ENCODE data around the gene NINJ2. TPM values are rescaled to one million over a fixed set of nuclear protein-coding genes. Genes with fewer than 3 reads are reported as not detected.
"Not testable (repeated sequence)": the region's sequence is repeated elsewhere in the genome, so short reads cannot be mapped to it uniquely, and the experiment has no call there.

Gene NINJ2
- total RNA-seq, 1 experiment from 2014 or later: not detected

DNA sequence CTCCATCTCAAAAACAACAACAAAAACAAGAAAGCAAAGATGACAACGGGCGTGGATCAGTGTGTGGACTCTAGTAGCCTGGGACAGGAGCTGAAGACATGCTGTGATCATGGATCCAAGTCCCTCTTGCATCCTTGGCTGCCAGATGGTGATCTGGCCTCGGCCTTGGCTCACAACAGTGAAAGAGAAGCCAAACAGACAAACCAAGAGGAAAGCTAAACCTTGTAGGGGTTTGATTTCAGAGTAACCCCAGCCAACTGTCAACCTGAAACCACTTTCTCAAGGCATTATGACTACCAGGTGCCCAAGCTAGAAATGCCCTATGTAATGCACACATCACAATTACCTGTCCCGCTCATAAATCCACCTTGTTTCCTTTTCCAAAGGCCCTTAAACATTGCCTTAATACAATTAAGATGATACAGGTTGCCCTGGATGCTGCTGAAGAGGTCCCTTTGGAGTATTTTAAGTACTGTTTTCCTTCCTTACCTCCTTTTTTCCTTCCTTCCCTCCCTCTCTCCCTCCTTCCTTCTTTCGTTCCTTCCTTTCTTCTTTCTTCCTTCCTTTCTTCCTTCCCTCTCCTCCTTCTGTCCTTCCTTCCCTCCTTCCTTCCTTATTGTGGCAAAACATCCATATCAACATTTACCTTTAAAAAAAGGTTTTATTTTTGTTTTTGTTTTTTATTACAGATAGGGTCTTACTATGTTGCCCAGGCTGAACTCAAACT lies 41.4 kb upstream of the NINJ2 start:
- CTCF ChIA-PET: no interaction called here
- Mint-ChIP-seq H3K4me1 (ENCODE audit: low read depth, unreplicated experiment) (no peaks in the 10 kb centered on the region), H3K36me3 (ENCODE audit: insufficient read depth, unreplicated experiment) (no peaks in the 10 kb centered on the region), H3K27me3 (ENCODE audit: unreplicated experiment) (no peaks in the 10 kb centered on the region), H3K4me3 (ENCODE audit: low read depth, unreplicated experiment) (no peak overlapping the region), H3K9me3 (ENCODE audit: low read depth, unreplicated experiment) (no peaks in the 10 kb centered on the region), H3K27ac (ENCODE audit: unreplicated experiment) (no peak overlapping the region)
- intact Hi-C loops (cut with micrococcal nuclease; ENCODE audit: unreplicated experiment): no loop called here
- TF ChIP-seq CTCF (IDR thresholded peaks at IDR 0.05; ENCODE audit: unreplicated experiment): no peak
- BruUV-seq (replicated peaks): no TSS peak
- no peak for DNase-seq

DNA sequence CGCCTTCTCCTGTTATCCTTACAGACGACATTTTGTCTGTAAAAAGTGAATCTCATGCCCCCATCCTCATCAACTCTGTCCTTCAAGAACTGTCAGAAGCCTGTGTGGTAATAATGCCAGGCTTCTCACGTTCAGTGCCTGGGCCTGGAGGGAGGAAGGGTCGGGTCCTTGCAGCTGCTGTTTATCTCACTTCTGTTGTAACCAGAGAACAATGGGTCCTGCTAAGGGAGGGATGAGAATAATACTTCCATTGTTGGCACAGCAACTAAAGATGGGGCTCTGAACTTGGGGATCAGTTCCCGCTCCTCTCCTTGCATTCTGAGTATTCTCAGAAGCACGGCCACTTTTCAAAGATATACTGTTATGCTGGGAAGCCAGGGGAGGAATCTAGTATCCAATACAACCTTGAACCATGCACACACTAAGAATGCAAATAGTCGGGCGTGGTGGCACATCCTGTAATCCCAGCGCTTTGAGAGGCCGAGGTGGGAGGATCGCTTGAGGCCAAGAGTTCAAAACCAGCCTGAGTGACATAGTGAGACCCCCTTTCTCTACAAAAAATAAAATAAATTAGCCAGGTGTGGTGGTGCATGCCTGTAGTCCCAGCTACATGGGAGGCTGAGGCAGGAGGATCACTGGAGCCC lies 38.8 kb upstream of the NINJ2 start:
- Mint-ChIP-seq H3K4me3 (ENCODE audit: low read depth, unreplicated experiment) (no peak overlapping the region), H3K27me3 (ENCODE audit: unreplicated experiment) (no peaks in the 10 kb centered on the region)

DNA sequence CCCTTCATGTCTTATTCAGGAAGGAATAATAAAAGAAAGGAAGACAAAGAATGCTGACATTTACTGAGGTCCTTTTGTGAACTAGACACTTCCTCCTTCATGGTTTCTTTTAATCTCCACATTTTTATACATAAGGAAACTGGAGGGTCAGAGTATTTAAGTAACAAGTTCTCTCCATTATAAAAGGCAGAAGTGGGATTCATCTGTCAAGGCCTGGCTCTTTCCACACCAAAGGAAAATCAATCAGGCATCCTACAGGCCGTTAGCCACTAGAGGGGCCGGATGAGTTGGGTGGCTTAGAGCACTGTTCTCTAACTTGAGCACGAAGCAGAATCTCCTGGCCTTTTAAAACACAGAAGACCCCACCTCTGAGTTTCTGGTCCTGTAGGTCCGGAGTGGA lies 36.8 kb upstream of the NINJ2 start:
- intact Hi-C loops (cut with micrococcal nuclease; ENCODE audit: unreplicated experiment): no loop called here
- no TSS peak for BruUV-seq (replicated peaks)
- H3K36me3 Mint-ChIP-seq (ENCODE audit: insufficient read depth, unreplicated experiment): no peaks in the 10 kb centered on the region
- peaks cover 8% of the 10 kb centered on the region for H3K9me3 Mint-ChIP-seq (ENCODE audit: low read depth, unreplicated experiment)
- no peak overlapping the region for H3K4me3 Mint-ChIP-seq (ENCODE audit: low read depth, unreplicated experiment)
- peaks cover 2% of the 10 kb centered on the region for H3K4me1 Mint-ChIP-seq (ENCODE audit: low read depth, unreplicated experiment)
- TF ChIP-seq CTCF (IDR thresholded peaks at IDR 0.05; ENCODE audit: unreplicated experiment): no peak
- no peak overlapping the region for H3K27ac Mint-ChIP-seq (ENCODE audit: unreplicated experiment)
- no peaks in the 10 kb centered on the region for H3K27me3 Mint-ChIP-seq (ENCODE audit: unreplicated experiment)
- CTCF ChIA-PET: no interaction called here
- no peak for DNase-seq

More for the DNA sequence above, 38.8 kb upstream of the NINJ2 start:
- CTCF ChIA-PET: no interaction called here
- Mint-ChIP-seq H3K9me3 (ENCODE audit: low read depth, unreplicated experiment) (peaks cover 5% of the 10 kb centered on the region), H3K4me1 (ENCODE audit: low read depth, unreplicated experiment) (no peaks in the 10 kb centered on the region), H3K36me3 (ENCODE audit: insufficient read depth, unreplicated experiment) (no peaks in the 10 kb centered on the region), H3K27ac (ENCODE audit: unreplicated experiment) (no peak overlapping the region)
- DNase-seq: no peak
- intact Hi-C loops (cut with micrococcal nuclease; ENCODE audit: unreplicated experiment): no loop called here
- TF ChIP-seq CTCF (IDR thresholded peaks at IDR 0.05; ENCODE audit: unreplicated experiment): no peak
- BruUV-seq (replicated peaks): no TSS peak

DNA sequence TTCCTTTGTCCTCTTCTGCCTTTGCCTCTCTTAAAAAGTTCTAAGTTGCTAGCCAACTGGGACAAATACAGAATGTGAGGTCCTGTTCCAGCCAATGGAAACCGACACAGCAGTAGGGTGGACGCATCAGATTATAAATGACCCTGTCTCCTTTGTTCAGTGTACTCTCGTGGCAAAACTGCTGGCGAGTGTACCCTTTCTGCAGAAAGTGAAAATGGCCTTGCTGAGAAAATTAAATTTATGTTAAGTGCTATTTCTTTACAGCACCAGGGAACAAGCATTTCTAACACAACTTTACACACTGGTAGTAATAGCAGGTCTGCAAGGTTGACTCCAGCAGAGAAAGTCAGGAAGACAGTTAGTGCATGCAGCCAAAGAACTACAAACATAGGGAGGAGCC lies 35.0 kb upstream of the NINJ2 start:
- intact Hi-C loops (cut with micrococcal nuclease; ENCODE audit: unreplicated experiment); H3K27me3 Mint-ChIP-seq (ENCODE audit: unreplicated experiment); H3K4me1 Mint-ChIP-seq (ENCODE audit: low read depth, unreplicated experiment); CTCF ChIA-PET; H3K9me3 Mint-ChIP-seq (ENCODE audit: low read depth, unreplicated experiment); DNase-seq; H3K4me3 Mint-ChIP-seq (ENCODE audit: low read depth, unreplicated experiment); H3K27ac Mint-ChIP-seq (ENCODE audit: unreplicated experiment); BruUV-seq (replicated peaks); H3K36me3 Mint-ChIP-seq (ENCODE audit: insufficient read depth, unreplicated experiment): not testable (repeated sequence)

DNA sequence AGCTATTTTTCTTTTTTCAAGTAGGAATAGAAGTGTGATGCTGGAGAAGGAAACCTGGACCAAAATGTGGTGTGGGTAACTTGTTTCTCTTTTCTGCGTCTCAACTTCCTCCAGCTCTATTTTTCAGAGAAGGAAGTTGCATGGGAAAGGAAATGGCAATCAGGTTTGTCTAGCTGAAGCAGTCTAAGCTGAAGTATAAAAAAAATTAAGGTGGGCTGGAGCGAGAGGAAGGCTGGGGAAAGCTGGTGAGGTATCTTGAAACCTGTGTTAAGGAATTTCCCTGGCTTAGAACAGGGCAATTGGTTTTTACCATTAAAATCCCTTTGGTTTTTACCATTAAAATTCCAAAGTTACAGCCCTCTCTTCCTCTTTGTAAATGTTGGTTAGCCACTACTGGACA lies 34.2 kb upstream of the NINJ2 start:
- Mint-ChIP-seq H3K27ac (ENCODE audit: unreplicated experiment) (no peak overlapping the region), H3K9me3 (ENCODE audit: low read depth, unreplicated experiment) (peaks cover 8% of the 10 kb centered on the region), H3K27me3 (ENCODE audit: unreplicated experiment) (no peaks in the 10 kb centered on the region), H3K4me1 (ENCODE audit: low read depth, unreplicated experiment) (peaks cover 9% of the 10 kb centered on the region), H3K36me3 (ENCODE audit: insufficient read depth, unreplicated experiment) (no peaks in the 10 kb centered on the region), H3K4me3 (ENCODE audit: low read depth, unreplicated experiment) (no peak overlapping the region)
- intact Hi-C loops (cut with micrococcal nuclease; ENCODE audit: unreplicated experiment): no loop called here
- CTCF ChIA-PET: no interaction called here
- no peak for DNase-seq
- no peak for TF ChIP-seq CTCF (IDR thresholded peaks at IDR 0.05; ENCODE audit: unreplicated experiment)
- no TSS peak for BruUV-seq (replicated peaks)
